Measurements from ENCODE around the gene ATG4D. TPM values are rescaled to one million over a fixed set of nuclear protein-coding genes. Genes with fewer than 3 reads are reported as not detected.

Gene ATG4D
- total and polyA plus RNA-seq, 2 of the 4 experiments (the other 2 are of a cell fraction) = 8.2 to 21.8 TPM

DNA sequence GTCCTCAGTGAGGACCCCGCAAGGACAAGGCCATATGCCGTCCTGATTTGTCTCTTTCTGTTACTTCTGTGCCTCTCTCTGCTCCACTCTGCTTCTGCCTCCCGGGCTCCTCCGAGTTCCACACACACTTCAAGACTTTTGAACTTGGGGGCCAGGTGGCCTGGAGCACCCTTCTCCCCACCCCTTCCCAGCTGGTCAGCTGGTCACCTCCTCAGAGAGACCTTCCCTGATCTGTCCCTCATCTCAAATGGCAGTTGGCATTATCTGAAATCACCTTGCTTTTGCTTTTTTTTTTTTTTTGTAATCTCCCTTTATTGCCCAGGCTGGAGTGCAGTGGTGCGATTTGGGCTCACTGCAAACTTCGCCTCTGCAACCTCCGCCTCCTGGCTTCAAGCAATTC is 24.3 kb upstream of the ATG4D start:
- intact Hi-C loops (cut with micrococcal nuclease) (no loop called here), dilution Hi-C loops (cut with HindIII; ENCODE audit: low sequenced_read_pairs, unreplicated experiment) (no loop called here), in situ Hi-C loops (cut with MboI; ENCODE audit: low sequenced_read_pairs) (no loop called here)
- no peak overlapping the region for H3K14ac ChIP-seq (replicated peaks; ENCODE audit: low read depth, low read length)
- no peak overlapping the region for H3K23ac ChIP-seq (ENCODE audit: low read depth, low read length)
- no peak for TF ChIP-seq CHD1 (IDR thresholded peaks at IDR 0.05; ENCODE audit: low read depth, low read length)
- TF ChIP-seq MAZ (IDR thresholded peaks at IDR 0.05; ENCODE audit: borderline replicate concordance, low read depth, low read length) = no peak
- TF ChIP-seq, protein P1, sequence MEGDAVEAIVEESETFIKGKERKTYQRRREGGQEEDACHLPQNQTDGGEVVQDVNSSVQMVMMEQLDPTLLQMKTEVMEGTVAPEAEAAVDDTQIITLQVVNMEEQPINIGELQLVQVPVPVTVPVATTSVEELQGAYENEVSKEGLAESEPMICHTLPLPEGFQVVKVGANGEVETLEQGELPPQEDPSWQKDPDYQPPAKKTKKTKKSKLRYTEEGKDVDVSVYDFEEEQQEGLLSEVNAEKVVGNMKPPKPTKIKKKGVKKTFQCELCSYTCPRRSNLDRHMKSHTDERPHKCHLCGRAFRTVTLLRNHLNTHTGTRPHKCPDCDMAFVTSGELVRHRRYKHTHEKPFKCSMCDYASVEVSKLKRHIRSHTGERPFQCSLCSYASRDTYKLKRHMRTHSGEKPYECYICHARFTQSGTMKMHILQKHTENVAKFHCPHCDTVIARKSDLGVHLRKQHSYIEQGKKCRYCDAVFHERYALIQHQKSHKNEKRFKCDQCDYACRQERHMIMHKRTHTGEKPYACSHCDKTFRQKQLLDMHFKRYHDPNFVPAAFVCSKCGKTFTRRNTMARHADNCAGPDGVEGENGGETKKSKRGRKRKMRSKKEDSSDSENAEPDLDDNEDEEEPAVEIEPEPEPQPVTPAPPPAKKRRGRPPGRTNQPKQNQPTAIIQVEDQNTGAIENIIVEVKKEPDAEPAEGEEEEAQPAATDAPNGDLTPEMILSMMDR (conservative IDR thresholded peaks at IDR 0.05; ENCODE audit: low read depth, low read length) = no peak
- TF ChIP-seq SMC3 (IDR thresholded peaks at IDR 0.05; ENCODE audit: low read depth, low read length) = no peak
- no peak for TF ChIP-seq RFX5 (IDR thresholded peaks at IDR 0.05; ENCODE audit: low read depth, low read length)
- no peak for TF ChIP-seq RCOR1 (IDR thresholded peaks at IDR 0.05; ENCODE audit: insufficient replicate concordance, low read length)
- no peak for TF ChIP-seq CEBPB (IDR thresholded peaks at IDR 0.05; ENCODE audit: low read depth, low read length)
- no peak for TF ChIP-seq NFE2L2 (IDR thresholded peaks at IDR 0.05; ENCODE audit: low read depth, low read length)
- TF ChIP-seq, protein P2, sequence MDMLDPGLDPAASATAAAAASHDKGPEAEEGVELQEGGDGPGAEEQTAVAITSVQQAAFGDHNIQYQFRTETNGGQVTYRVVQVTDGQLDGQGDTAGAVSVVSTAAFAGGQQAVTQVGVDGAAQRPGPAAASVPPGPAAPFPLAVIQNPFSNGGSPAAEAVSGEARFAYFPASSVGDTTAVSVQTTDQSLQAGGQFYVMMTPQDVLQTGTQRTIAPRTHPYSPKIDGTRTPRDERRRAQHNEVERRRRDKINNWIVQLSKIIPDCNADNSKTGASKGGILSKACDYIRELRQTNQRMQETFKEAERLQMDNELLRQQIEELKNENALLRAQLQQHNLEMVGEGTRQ (IDR thresholded peaks at IDR 0.05; ENCODE audit: low read depth, low read length) = no peak
- TF ChIP-seq, protein P3, sequence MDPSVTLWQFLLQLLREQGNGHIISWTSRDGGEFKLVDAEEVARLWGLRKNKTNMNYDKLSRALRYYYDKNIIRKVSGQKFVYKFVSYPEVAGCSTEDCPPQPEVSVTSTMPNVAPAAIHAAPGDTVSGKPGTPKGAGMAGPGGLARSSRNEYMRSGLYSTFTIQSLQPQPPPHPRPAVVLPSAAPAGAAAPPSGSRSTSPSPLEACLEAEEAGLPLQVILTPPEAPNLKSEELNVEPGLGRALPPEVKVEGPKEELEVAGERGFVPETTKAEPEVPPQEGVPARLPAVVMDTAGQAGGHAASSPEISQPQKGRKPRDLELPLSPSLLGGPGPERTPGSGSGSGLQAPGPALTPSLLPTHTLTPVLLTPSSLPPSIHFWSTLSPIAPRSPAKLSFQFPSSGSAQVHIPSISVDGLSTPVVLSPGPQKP (IDR thresholded peaks at IDR 0.05; ENCODE audit: borderline replicate concordance, low read depth, low read length) = no peak
- no peak overlapping the region for H3K18ac ChIP-seq (ENCODE audit: low read depth, low read length)
- H2BK20ac ChIP-seq (ENCODE audit: low read depth, low read length) = no peak overlapping the region
- no peak overlapping the region for H2AFZ ChIP-seq (replicated peaks; ENCODE audit: low read length, poor library complexity)
- no peak overlapping the region for H3K4me3 ChIP-seq (ENCODE audit: insufficient read depth, low read depth, low read length)
- DNase-seq (no peak), ATAC-seq (ENCODE audit: low read depth) (no peak)
- H3K27ac ChIP-seq (ENCODE audit: insufficient read depth, low read length) = no peak overlapping the region
- H2BK5ac ChIP-seq (ENCODE audit: low read depth, low read length, poor library complexity, severe bottlenecking) = no peak overlapping the region
- POLR2A ChIA-PET (ENCODE audit: unreplicated experiment) = no interaction called here
- CTCF ChIA-PET = no interaction called here
- no TSS peak for BruUV-seq (replicated peaks)
- H4K5ac ChIP-seq (ENCODE audit: low read depth, low read length) = no peak overlapping the region
- no peak overlapping the region for H2AK5ac ChIP-seq (ENCODE audit: low read depth, low read length)
- peaks cover 4% of the 10 kb centered on the region; the same call in 1 of the 2 replicates for H3K4me1 ChIP-seq (ENCODE audit: control insufficient read depth, insufficient read depth, low read length)
- no peak overlapping the region for H3K4ac ChIP-seq (ENCODE audit: low read depth, low read length)
- H2BK120ac ChIP-seq (ENCODE audit: low read depth, low read length) = no peak overlapping the region
- H4K91ac ChIP-seq (ENCODE audit: insufficient read depth, low read depth, low read length) = no peak overlapping the region
- no peak overlapping the region for H3K9ac ChIP-seq (ENCODE audit: low read depth, low read length)
- no peaks in the 10 kb centered on the region for H3K9me3 ChIP-seq (ENCODE audit: control insufficient read depth, insufficient read depth, low read length)
- WGBS, 2 experiments (ENCODE audit: extremely low coverage in 2 of 2, insufficient read length in 1 of 2) = 88% methylated on average over 5 of the region's 7 CpGs; no CpG with 5 or more reads in 1 of the 2 experiments
- no peaks in the 10 kb centered on the region for H3K36me3 ChIP-seq (ENCODE audit: control insufficient read depth, insufficient read depth, low read length)
- no peaks in the 10 kb centered on the region for H3K79me1 ChIP-seq (ENCODE audit: low read depth in 1 of 2, low read length in 2 of 2)
- H3K4me2 ChIP-seq (ENCODE audit: low read depth, low read length) = no peak overlapping the region
- peaks cover 48% of the 10 kb centered on the region for H3K27me3 ChIP-seq (ENCODE audit: control insufficient read depth, insufficient read depth, low read length)
- H4K20me1 ChIP-seq (ENCODE audit: insufficient read depth, low read length) = no peaks in the 10 kb centered on the region
- no peak overlapping the region for H3K56ac ChIP-seq (ENCODE audit: extremely low read depth, insufficient read depth, low read length)
- H3K9me1 ChIP-seq (ENCODE audit: insufficient read depth, low read length) = no peaks in the 10 kb centered on the region
- H2BK15ac ChIP-seq (ENCODE audit: low read depth, low read length) = no peak overlapping the region
- no peak overlapping the region for H2AK9ac ChIP-seq (replicated peaks; ENCODE audit: low read depth, low read length, poor library complexity)
- no peak overlapping the region for H4K8ac ChIP-seq (ENCODE audit: low read depth in 2 of 2, low read length in 2 of 2)
